SIG-M5 treated with dmso at 0.1 percent for 504 hours (cell line): ENCODE results near the gene DBNDD2.

Experiments used
- DNase-seq: peaks from one replicate; lab custom pipeline; 2025; ENCODE audit not compliant: unreplicated experiment; lab: John Stamatoyannopoulos, UW

DBNDD2 gene

DNA sequence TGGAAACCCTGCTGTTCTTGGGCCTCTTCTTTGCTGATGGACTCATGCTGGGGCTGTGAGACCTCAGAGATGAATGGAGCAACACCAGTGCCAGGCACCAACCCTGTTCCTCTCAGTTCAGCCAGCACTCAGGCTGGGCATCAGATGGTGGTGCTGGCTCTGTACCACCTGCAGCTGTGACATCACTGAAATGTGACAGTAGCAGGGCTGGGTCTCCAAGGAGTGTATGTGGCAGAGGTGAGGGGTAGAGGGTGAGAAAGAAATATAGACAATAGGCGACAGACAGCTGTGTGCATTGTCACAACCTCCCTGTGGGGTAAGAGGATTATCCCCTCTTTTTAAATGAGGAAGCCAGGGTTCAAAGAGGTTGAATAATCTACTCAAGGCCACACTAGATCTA, 29.9 kb upstream of the DBNDD2 start, which contains the start of gene TP53TG5:
TP53TG5 (minus strand) TSS at position 135 of the 400 bp plus-strand sequence; CDS start at position 46, 89 bp downstream.
- no peak for DNase-seq

DNA sequence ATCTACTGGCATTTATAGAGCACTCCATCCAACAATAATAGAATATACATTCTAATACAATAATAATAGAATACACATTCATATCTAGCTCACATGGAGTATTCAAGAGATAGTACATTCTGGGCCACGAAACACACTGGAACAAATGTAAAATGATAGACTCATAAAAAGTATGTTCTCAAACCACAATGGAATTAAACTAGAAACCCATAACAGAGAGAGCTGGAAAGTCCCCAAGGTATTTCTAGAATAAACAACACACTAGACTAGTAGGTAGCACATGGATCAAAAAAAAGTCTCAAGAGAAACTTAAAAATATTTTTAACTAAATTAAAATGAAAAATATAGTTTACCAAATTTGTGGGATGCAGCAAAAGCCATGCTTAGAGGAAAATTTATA, 20.8 kb upstream of the DBNDD2 start:
- DNase-seq, result no peak

- no peak for DNase-seq
Measured at GRCh38 chr20:45390931-45391330, 17.2 kb upstream of the DBNDD2 start.

- DNase-seq, result no peak
Measured at GRCh38 chr20:45391559-45391958, 16.5 kb upstream of the DBNDD2 start.

- peak; percentile 22 for DNase-seq
Measured at GRCh38 chr20:45392733-45393132, 15.4 kb upstream of the DBNDD2 start.

DNA sequence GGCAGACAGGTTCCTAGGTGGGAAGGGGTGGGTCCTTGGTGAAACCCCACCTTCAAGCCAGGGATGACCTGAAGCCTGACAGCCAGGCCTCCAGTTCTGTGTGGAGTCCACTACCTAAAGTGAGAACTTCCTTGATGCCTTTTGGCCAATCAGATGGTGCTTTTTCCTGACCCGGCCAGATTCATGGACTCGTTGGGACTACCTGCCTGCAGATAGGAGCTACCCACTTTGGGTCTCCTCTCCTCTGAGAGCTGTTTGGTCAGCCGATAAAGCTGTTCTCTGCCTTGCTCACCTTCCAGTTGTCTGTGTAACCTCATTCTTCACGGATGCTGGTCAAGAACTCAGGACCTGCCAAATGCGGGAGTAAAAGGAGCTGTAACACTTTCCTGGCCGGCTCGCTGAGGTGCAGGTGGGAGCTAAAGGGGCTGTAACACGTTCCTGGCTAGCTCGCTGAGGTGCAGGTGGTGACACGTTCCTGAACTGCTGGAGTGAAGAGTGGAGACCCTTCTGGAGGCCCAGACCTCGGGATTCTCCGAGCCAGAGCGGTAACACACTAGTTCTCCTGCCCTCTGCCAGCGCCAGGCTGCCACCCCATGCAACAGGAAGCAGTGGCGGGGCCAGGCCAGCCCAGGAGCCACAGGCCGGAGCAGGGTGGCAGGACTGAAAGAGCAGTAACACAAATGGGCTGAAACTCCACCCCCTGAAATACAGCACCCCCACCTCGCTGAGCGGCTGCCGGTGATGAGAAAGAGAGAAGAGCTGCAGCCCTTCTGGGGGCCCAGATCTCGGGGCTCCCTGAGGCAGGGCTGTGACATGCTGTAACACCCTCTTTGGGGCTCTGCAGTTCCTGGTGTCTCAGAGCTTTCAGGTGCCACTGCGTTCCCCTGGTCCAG, 13.6 kb upstream of the DBNDD2 start:
- DNase-seq, result no peak

GRCh38 chr20:45395114-45395415, 13.0 kb upstream of the DBNDD2 start:
- DNase-seq, result no peak

DNA sequence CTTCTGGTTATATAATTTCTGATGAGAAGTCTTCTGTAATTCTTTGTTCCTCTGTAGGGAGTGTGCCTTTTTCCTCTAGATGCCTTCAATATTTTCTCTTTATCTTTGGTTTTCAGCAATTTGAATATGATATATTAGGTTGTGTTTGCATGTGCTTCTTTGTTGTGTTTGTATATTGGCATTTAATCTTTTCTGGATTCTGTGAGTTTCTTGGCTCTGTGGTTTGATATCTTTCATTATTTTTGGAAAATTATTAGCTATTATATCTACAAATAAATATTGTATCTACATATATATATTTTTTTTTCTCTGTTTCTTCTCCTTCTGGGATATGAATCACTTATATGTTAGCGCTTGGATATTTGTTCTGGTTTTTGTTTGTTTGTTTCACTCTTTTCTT, 9.1 kb upstream of the DBNDD2 start:
- no peak for DNase-seq

GRCh38 chr20:45400346-45401031, 7.6 kb upstream of the DBNDD2 start:
- DNase-seq, result no peak

- no peak for DNase-seq
Measured at GRCh38 chr20:45402946-45403345, 5.1 kb upstream of the DBNDD2 start.

DNA sequence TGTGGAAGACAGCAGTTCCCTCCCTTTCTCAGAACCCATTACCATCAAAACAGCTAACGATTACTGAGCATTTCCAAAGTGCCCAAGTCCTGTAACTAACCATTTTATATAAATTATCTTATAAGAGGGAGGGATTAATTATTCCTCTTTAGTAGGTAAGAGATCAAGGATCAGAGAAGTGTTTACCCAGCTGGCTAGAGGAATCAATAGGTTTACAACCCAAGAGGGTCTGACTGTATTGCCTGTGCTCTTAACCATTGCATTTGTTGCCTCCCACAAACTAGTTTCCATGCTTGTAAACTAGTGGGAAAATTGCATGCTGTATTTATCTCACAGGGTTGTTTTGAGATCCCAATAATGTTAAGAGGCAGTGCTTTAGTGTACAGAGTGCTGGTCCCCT, 3.7 kb upstream of the DBNDD2 start:
- DNase-seq, result no peak

- no peak for DNase-seq
Measured at GRCh38 chr20:45405571-45406259, 2.4 kb upstream of the DBNDD2 start.

- peak; percentile 27 for DNase-seq
Measured at GRCh38 chr20:45406260-45407066, 1.6 kb upstream of the DBNDD2 start.

DNA sequence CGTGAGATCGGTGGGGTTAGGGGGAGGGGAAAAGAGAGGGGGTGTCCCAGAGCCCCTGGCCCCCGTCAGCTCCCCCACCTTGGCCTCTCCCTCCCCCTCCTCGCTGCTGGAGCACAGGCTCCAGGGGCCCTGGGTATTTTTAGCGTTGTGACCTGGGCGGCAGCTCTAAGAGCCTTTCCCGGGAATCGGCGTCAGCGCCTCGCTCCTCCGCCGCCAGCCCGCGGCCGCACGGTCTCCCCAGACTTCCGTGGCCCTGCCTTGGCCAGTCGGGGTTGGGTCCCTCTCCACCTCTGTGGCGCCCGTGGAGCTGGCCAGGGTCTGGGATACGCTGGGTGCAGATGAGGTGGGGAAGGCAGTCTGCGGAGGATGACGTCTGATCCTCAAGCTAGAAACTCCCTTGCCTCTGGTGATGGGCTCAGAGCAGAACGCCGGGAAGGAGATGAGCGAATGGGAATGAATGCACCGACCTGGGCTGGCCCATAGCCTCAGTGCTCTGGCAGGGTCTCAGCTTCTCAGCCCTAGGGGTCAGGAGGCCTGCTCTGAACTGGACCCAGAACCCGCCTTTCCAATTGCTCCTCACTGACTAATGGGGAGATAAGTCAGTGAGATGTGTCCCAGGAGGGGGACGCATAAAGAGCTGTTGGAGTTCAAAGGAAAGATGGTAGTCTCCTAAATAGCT, 883 bp upstream of the DBNDD2 start:
- DNase-seq, result no peak

- DNase-seq, result peak; percentile 43
Measured at GRCh38 chr20:45408646-45409213, 641 bp downstream of the DBNDD2 start.

GRCh38 chr20:45409521-45410272, 1.6 kb downstream of the DBNDD2 start:
- DNase-seq, result no peak

GRCh38 chr20:45410887-45411286, 2.8 kb downstream of the DBNDD2 start:
- DNase-seq, result no peak

- no peak for DNase-seq
Measured at GRCh38 chr20:45412653-45413052, 4.6 kb downstream of the DBNDD2 start.

DNA sequence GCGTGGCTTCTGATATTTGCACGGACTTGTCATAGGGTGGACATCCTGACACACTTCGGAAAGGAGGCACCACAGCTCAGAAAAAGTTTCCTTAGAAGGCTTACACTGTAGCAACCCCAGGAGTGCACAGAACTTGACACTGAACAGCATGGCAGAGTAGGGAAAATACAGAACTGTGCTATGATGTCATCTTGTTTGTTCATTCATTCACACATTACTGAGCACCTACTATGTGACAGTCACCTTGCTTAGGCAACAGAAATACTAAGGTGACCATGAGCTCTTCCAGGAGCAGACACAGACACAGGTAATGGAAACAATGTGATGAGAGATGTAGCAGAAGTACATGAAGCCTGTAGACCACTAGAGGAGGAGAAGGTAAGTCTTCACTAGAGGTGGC, 5.4 kb downstream of the DBNDD2 start:
- DNase-seq, result no peak
